Brain microvascular endothelial cell (primary cell): Measurements from ENCODE around the gene MTCL3.

ENCODE experiments used
- DNase-seq: peaks from one replicate; pipeline ENCODE4 v3.0.0-alpha.2; 2020
- H3K27ac ChIP-seq: fragments of 250-450 bp; sonication (Bioruptor Pico); 2 replicates; pipeline ENCODE4 v1.5.1; 2020; ENCODE audit warnings: mild to moderate bottlenecking, moderate library complexity
- H3K27me3 ChIP-seq: fragments of 250-450 bp; sonication (Bioruptor Pico); replicated peaks from 2 replicates; pipeline ENCODE4 v1.5.1; 2020; ENCODE audit warnings: mild to moderate bottlenecking
- H3K36me3 ChIP-seq: fragments of 250-450 bp; sonication (Bioruptor Pico); replicated peaks from 2 replicates; pipeline ENCODE4 v1.5.1; 2020; ENCODE audit warnings: mild to moderate bottlenecking
- H3K4me3 ChIP-seq: 2 replicates; pipeline ENCODE4 v1.5.1; 2011; ENCODE audit warnings: low read depth, mild to moderate bottlenecking, control low read depth, low read length, moderate library complexity
- CTCF ChIP-seq: IDR thresholded peaks from 2 replicates; pipeline ENCODE4 v1.5.1; 2011; ENCODE audit warnings: low read depth, mild to moderate bottlenecking, moderate library complexity, low read length, control low read depth, inconsistent platforms; ENCODE audit errors: missing control alignments
- in situ Hi-C: cut with HindIII; loops from 2 replicates; pipeline ENCODE4 v1.10.0; 2017; ENCODE audit warnings: low sequenced_read_pairs, low pct_ligation_motif_present

The MTCL3 gene

GRCh38 chr6:127453845-127454619 lies 65.1 kb downstream of the MTCL3 start:
- Histone ChIP-seq H3K27me3 (no peaks in the 10 kb centered on the region), H3K27ac (no peak overlapping the region), H3K4me3 (no peak overlapping the region), H3K36me3 (no peaks in the 10 kb centered on the region)
- in situ Hi-C loops, result no loop called here
- no peak for DNase-seq
- TF ChIP-seq CTCF, result no peak

- H3K27me3 ChIP-seq, result no peaks in the 10 kb centered on the region
- H3K36me3 ChIP-seq, result no peaks in the 10 kb centered on the region
- in situ Hi-C loops, result no loop called here
- H3K4me3 ChIP-seq, result no peak overlapping the region
- TF ChIP-seq CTCF, result no peak
- no peak for DNase-seq
- H3K27ac ChIP-seq, result no peak overlapping the region
Measured at GRCh38 chr6:127452803-127453202, 66.3 kb downstream of the MTCL3 start.

GRCh38 chr6:127451388-127451787 lies 67.7 kb downstream of the MTCL3 start:
- Histone ChIP-seq H3K36me3 (peaks cover 7% of the 10 kb centered on the region), H3K27me3 (no peaks in the 10 kb centered on the region), H3K4me3 (no peak overlapping the region), H3K27ac (no peak overlapping the region)
- TF ChIP-seq CTCF, result no peak
- DNase-seq, result no peak
- in situ Hi-C loops, result no loop called here

- no peak overlapping the region for H3K4me3 ChIP-seq
- H3K27me3 ChIP-seq, result no peaks in the 10 kb centered on the region
- DNase-seq, result no peak
- no peak overlapping the region for H3K27ac ChIP-seq
- TF ChIP-seq CTCF, result no peak
- in situ Hi-C loops, result no loop called here
- peaks cover 7% of the 10 kb centered on the region for H3K36me3 ChIP-seq
Measured at GRCh38 chr6:127447780-127448179, 71.4 kb downstream of the MTCL3 start.

- Histone ChIP-seq H3K4me3 (no peak overlapping the region), H3K36me3 (peaks cover 7% of the 10 kb centered on the region), H3K27me3 (no peaks in the 10 kb centered on the region), H3K27ac (no peak overlapping the region)
- no peak for DNase-seq
- in situ Hi-C loops, result no loop called here
- TF ChIP-seq CTCF, result no peak
Measured at GRCh38 chr6:127446356-127446755, 72.8 kb downstream of the MTCL3 start.

GRCh38 chr6:127441881-127442280 lies 77.3 kb downstream of the MTCL3 start:
- H3K27me3 ChIP-seq, result no peaks in the 10 kb centered on the region
- no peak overlapping the region for H3K27ac ChIP-seq
- TF ChIP-seq CTCF, result no peak
- no peak for DNase-seq
- in situ Hi-C loops, result no loop called here
- peaks cover 5% of the 10 kb centered on the region for H3K36me3 ChIP-seq
- no peak overlapping the region for H3K4me3 ChIP-seq
